Raji (cell line): Measurements from ENCODE around the gene ADAMTSL3.

Source experiments
- POLR2A ChIP-seq: IDR thresholded peaks from 2 replicates; pipeline ENCODE4 v1.6.1; 2011; ENCODE audit warnings: low read depth, low read length, control low read depth; ENCODE audit not compliant: insufficient read depth

The ADAMTSL3 gene

GRCh38 chr15:83644439-83644838, 9.5 kb upstream of the ADAMTSL3 start:
- no peak for TF ChIP-seq POLR2A

- TF ChIP-seq POLR2A, result no peak
Measured at GRCh38 chr15:83650831-83651230, 3.1 kb upstream of the ADAMTSL3 start.

GRCh38 chr15:83651541-83651940, 2.4 kb upstream of the ADAMTSL3 start:
- no peak for TF ChIP-seq POLR2A

GRCh38 chr15:83652626-83653204, 1.2 kb upstream of the ADAMTSL3 start:
- TF ChIP-seq POLR2A, result no peak

GRCh38 chr15:83653288-83653638, 660 bp upstream of the ADAMTSL3 start:
- no peak for TF ChIP-seq POLR2A

GRCh38 chr15:83654379-83655236, 685 bp downstream of the ADAMTSL3 start:
- no peak for TF ChIP-seq POLR2A

GRCh38 chr15:83655237-83655616, 1.3 kb downstream of the ADAMTSL3 start:
- no peak for TF ChIP-seq POLR2A

GRCh38 chr15:83656192-83656591, 2.3 kb downstream of the ADAMTSL3 start:
- TF ChIP-seq POLR2A, result no peak

- TF ChIP-seq POLR2A, result no peak
Measured at GRCh38 chr15:83656943-83657528, 3.1 kb downstream of the ADAMTSL3 start.

- no peak for TF ChIP-seq POLR2A
Measured at GRCh38 chr15:83657549-83657948, 3.6 kb downstream of the ADAMTSL3 start.

- TF ChIP-seq POLR2A, result no peak
Measured at GRCh38 chr15:83658430-83659416, 4.8 kb downstream of the ADAMTSL3 start.

- TF ChIP-seq POLR2A, result no peak
Measured at GRCh38 chr15:83659417-83659812, 5.5 kb downstream of the ADAMTSL3 start.

- TF ChIP-seq POLR2A, result no peak
Measured at GRCh38 chr15:83665480-83665879, 11.6 kb downstream of the ADAMTSL3 start.

GRCh38 chr15:83670672-83671229, 16.8 kb downstream of the ADAMTSL3 start:
- no peak for TF ChIP-seq POLR2A

- TF ChIP-seq POLR2A, result no peak
Measured at GRCh38 chr15:83671603-83672002, 17.7 kb downstream of the ADAMTSL3 start.
